Endothelial cell (in vitro differentiated cells): ENCODE results near the gene KAT2B. TPM values are rescaled to one million over a fixed set of nuclear protein-coding genes. Genes with fewer than 3 reads are reported as not detected.

ENCODE experiments used
- DNase-seq: peaks from one replicate; pipeline ENCODE4 v3.0.0; 2021; ENCODE audit warnings: low spot score
- H3K27ac Mint-ChIP-seq: one replicate; pipeline ENCODE4 v1.8.0; 2021; ENCODE audit warnings: mixed read lengths, inconsistent platforms; ENCODE audit not compliant: unreplicated experiment
- H3K27me3 Mint-ChIP-seq: one replicate; pipeline ENCODE4 v1.8.0; 2021; ENCODE audit warnings: mild to moderate bottlenecking, moderate library complexity, mixed read lengths, inconsistent platforms; ENCODE audit not compliant: unreplicated experiment
- H3K36me3 Mint-ChIP-seq: one replicate; pipeline ENCODE4 v1.8.0; 2021; ENCODE audit warnings: mild to moderate bottlenecking, low read depth, mixed read lengths, inconsistent platforms; ENCODE audit not compliant: unreplicated experiment
- H3K4me1 Mint-ChIP-seq: one replicate; pipeline ENCODE4 v1.8.0; 2021; ENCODE audit warnings: mild to moderate bottlenecking, mixed read lengths, inconsistent platforms; ENCODE audit not compliant: unreplicated experiment
- H3K4me3 Mint-ChIP-seq: one replicate; pipeline ENCODE4 v1.8.0; 2021; ENCODE audit warnings: mild to moderate bottlenecking, mixed read lengths, inconsistent platforms; ENCODE audit not compliant: unreplicated experiment
- H3K9me3 Mint-ChIP-seq: one replicate; pipeline ENCODE4 v1.8.0; 2021; ENCODE audit warnings: mixed read lengths, inconsistent platforms; ENCODE audit not compliant: unreplicated experiment
- total RNA-seq: library from RNA; stranded (reverse); fragmentation: NEBNext Ultra II Directional; extraction: Animal tissue kit (Norgen Biotek cat#: 25700); gene quantifications from one replicate; pipeline ENCODE4 v1.2.1, GENCODE V29; 2021; ENCODE audit not compliant: unreplicated experiment
- TF ChIP-seq, protein P1 (sequence below): fragments of 200-600 bp; sonication (generic); IDR thresholded peaks from one replicate; pipeline ENCODE4 v1.5.0; 2021; ENCODE audit warnings: antibody characterized with exemption; ENCODE audit not compliant: unreplicated experiment

The KAT2B gene
- total RNA-seq, 1 donor from 2014 or later, result 15.9 TPM

DNA sequence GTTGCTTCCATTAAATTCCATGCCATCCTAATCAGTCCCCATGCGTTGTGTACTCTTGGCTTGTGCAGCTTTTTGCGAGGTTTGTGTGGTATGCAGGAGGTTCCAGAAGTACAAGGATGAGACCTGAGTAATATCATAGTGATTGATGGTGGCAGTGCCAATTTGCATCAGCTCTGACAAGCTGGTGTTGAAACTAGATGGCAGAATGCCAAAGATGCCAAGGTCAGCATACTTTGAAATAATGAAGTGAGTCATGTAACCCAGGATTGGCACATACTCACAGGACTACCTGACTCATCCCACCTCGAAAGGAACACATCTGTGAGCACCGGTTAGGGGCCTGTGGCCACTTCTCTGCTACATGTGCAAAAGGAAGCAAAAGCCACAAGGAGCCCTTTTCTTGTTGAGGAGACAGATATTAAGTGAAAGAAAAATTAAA, 14.3 kb downstream of the KAT2B start:
- no peaks in the 10 kb centered on the region for H3K4me1 Mint-ChIP-seq
- TF ChIP-seq, protein P1, sequence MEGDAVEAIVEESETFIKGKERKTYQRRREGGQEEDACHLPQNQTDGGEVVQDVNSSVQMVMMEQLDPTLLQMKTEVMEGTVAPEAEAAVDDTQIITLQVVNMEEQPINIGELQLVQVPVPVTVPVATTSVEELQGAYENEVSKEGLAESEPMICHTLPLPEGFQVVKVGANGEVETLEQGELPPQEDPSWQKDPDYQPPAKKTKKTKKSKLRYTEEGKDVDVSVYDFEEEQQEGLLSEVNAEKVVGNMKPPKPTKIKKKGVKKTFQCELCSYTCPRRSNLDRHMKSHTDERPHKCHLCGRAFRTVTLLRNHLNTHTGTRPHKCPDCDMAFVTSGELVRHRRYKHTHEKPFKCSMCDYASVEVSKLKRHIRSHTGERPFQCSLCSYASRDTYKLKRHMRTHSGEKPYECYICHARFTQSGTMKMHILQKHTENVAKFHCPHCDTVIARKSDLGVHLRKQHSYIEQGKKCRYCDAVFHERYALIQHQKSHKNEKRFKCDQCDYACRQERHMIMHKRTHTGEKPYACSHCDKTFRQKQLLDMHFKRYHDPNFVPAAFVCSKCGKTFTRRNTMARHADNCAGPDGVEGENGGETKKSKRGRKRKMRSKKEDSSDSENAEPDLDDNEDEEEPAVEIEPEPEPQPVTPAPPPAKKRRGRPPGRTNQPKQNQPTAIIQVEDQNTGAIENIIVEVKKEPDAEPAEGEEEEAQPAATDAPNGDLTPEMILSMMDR, result no peak
- H3K36me3 Mint-ChIP-seq, result no peaks in the 10 kb centered on the region
- no peak for DNase-seq
- H3K9me3 Mint-ChIP-seq, result no peaks in the 10 kb centered on the region
- H3K27ac Mint-ChIP-seq, result no peak overlapping the region
- H3K4me3 Mint-ChIP-seq, result no peak overlapping the region
- peaks cover 2% of the 10 kb centered on the region for H3K27me3 Mint-ChIP-seq

DNA sequence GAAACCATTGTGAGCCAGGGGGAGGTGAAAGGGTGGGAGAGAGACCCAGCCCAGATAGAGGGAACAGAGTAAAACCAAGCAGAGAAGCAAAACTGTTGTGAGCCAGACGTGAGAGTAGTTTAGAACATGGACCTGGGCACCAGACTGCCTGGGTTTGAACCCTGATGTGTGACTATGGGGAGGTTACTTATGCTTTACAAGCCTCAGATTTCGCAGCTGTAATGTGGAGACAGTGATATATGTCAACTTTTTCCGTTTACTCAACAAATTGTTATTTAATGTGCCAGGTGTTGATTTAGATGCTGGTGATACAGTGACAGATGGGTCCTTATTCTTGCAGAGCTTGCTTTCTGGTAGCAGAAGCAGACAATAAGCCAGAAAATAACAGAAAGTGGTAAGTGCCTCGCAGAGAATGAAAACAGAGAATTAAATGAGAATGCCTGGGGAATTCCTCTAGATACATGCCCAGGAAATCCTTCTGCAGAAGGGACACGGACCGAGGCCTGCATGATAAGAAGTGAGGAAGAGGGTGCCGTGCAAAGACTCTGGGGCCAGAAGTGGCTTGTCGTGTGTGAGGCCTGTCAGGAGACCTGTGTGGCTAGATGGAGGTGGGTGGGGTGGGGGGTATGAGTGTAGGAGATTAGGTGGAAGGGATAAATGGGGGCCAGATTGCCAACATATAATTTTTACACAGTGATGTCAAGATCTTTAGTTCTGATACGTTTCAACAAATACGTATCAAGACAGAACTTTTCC, 15.0 kb downstream of the KAT2B start:
- Mint-ChIP-seq H3K27ac (no peak overlapping the region), H3K4me3 (no peak overlapping the region), H3K9me3 (no peaks in the 10 kb centered on the region), H3K27me3 (peaks cover 7% of the 10 kb centered on the region), H3K4me1 (no peaks in the 10 kb centered on the region), H3K36me3 (peaks cover 3% of the 10 kb centered on the region)
- TF ChIP-seq, protein P1, result no peak
- DNase-seq, result no peak

DNA sequence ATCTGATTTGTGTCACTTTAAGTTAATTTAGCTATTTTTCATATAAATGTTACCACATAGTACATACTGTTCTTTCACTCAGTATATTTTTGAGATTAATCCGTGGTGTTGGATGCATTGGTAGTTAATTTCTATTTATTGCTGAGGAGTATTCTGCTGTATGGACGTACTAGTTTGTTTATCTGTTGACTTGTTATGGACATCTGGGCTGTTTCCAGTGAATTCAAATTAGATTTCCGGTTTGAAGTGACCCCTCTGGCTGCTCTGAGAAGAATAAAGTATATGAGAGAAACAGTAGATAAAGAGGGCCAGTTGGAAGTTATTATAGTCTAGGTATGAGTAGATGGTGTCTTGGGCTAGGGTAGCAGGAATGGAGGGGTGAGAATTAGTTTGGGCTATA, 15.6 kb downstream of the KAT2B start:
- Mint-ChIP-seq H3K27ac (no peak overlapping the region), H3K4me1 (no peaks in the 10 kb centered on the region)
- no peak for DNase-seq

DNA sequence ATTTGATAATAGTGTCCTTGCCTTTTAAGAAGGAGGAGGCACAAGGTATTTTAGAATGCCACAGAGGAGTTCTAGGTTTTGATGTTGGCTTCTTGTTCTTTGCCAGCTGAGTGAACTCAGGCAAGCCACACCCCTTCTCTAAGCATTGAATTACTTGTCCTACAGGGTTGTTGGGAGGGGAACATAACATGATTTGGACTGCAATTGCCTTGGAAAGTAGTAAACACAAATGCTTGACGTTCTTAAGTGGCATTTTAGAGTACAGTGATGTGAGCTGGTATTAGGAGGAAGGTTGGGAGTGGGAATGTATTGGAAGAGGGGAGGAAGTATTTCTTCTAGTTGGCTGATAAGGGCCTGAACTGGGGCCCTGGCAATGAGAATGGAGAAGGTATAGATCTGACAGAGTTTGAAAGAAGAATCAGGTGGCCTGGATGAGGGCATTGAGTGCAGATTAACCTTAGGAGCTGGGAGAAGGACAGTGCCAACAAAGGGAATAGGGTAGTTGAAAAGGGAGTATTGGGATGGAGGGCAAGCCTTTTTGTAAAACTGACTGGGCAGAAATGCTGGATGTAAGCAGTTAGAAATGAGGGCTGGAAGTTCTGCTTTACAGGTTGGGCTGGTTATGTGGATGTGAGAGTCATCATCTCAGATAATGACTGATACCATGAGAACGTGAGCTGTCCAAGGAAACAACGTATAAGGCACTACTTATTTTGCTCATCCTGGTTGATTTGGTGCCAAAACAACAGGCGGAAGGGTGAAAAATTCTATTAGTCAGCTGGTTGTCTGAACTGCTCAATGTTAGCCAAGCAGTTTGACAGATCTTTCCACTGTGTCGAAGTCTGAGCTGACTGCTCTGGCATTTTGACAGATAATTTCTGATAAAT, 16.7 kb downstream of the KAT2B start:
- H3K9me3 Mint-ChIP-seq, result no peaks in the 10 kb centered on the region
- TF ChIP-seq, protein P1, result no peak
- DNase-seq, result no peak

More for the DNA sequence above, 15.6 kb downstream of the KAT2B start:
- H3K4me3 Mint-ChIP-seq, result no peak overlapping the region
- peaks cover 3% of the 10 kb centered on the region for H3K36me3 Mint-ChIP-seq
- peaks cover 5% of the 10 kb centered on the region for H3K27me3 Mint-ChIP-seq
- no peaks in the 10 kb centered on the region for H3K9me3 Mint-ChIP-seq
- TF ChIP-seq, protein P1, result no peak

More for the DNA sequence above, 16.7 kb downstream of the KAT2B start:
- Mint-ChIP-seq H3K4me1 (no peaks in the 10 kb centered on the region), H3K27me3 (peaks cover 5% of the 10 kb centered on the region), H3K36me3 (peaks cover 3% of the 10 kb centered on the region), H3K27ac (no peak overlapping the region), H3K4me3 (no peak overlapping the region)
